Astrocyte of the hippocampus (primary cell): ENCODE measurements around the gene TSPAN31.
"Not testable (repeated sequence)": the region's sequence is repeated elsewhere in the genome, so short reads cannot be mapped to it uniquely, and the experiment has no call there.

Experiments
- DNase-seq: peaks from one replicate; pipeline ENCODE4 v3.0.0; 2011; ENCODE audit warnings: low read depth, low spot score

Gene TSPAN31

GRCh38 chr12:57744777-57745484 is at the start of gene TSPAN31:
TSS of gene TSPAN31 (plus strand) at chr12:57745039. CDS start at chr12:57745155, 116 bp downstream.
- DNase-seq: peak; percentile 98

DNA sequence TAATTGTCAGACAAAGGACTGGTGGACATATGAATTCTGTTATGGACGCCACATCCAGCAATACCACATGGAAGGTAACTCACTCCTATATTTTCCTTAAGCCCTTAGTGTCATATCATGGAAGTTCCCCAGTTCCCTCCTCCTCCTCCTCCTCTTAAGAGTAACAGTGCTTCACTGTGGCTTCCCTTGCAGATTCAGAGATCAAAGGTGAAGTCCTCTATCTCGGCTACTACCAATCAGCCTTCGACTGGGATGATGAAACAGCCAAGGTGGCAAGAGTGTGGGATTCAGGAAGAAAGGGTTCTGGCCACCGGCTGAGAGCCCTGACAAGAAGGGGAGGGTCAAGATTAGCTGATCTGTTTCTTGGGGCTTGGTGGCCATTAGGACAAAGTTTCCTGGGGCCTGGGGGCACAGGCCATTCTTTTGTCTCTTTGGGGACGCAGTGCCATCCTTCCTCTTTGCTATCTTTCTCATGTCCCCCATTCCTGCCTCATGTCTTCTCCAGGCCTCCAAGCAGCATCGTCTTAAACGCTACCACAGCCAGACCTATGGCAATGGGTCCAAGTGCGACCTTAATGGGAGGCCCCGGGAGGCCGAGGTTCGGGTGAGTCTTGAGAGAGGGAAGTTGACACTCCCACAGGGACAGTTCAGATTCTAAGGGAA is 48.9 kb upstream of the TSPAN31 start:
- no peak for DNase-seq

- no peak for DNase-seq
Measured at GRCh38 chr12:57697076-57697475, 47.8 kb upstream of the TSPAN31 start.

GRCh38 chr12:57698414-57698813 is 46.4 kb upstream of the TSPAN31 start:
- no peak for DNase-seq

GRCh38 chr12:57700317-57700716 is 44.5 kb upstream of the TSPAN31 start:
- DNase-seq: no peak

DNA sequence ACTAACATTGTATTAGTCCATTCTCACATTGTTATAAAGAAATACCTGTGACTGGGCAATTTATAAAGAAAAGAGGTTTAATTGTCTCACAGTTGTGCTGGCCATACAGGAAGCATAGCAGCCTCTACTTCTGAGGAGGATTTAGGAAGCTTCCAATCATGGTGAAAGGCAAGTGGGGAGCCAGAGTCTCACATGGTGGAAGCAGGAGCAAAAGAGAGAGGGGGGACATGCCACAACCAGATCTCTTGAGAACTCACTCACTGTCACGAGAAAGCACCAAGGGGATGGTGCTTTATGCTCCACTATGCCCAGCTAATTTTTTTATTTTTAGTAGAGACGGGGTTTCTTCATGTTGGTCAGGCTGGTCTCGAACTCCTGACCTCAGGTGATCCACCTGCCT is 37.6 kb upstream of the TSPAN31 start:
- DNase-seq: no peak

DNA sequence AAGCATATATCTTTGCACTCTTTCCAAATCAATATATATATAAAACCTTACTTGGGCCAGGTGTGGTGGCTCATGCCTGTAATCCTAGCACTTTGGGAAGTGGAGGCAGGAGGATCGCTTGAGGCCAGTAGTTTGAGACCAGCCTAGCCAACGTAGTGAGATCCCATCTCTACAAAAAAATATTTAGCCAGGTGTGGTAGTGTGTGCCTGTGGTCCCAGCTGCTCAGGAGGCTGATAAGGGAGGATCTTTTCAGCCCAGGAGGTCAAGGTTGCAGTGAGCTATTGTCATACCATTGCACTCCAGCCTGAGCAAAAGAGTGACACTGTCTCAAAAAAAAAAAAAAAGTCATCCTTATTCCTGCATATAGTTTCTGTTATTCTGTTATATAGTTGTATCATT is 36.5 kb upstream of the TSPAN31 start:
- DNase-seq: no peak

DNA sequence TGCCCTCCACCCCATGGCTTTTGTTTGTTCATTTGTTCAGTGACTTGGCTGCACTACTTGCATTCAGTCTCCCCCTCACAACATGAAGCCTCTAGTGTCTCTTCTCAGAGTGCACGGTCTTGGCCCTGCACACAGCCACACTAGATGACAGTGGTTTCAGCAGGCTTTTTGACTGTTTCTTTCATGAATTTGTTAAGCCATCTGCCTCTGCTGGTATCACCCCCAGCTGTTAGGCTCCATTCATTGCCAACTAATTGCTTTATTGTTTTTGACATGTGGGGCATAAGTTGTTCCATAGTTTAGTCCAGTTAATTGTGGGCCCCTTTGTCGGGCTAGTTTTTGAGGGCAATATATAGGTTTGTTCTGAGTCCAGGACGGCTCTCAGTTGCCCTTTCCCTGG is 32.1 kb upstream of the TSPAN31 start:
- DNase-seq: no peak

DNA sequence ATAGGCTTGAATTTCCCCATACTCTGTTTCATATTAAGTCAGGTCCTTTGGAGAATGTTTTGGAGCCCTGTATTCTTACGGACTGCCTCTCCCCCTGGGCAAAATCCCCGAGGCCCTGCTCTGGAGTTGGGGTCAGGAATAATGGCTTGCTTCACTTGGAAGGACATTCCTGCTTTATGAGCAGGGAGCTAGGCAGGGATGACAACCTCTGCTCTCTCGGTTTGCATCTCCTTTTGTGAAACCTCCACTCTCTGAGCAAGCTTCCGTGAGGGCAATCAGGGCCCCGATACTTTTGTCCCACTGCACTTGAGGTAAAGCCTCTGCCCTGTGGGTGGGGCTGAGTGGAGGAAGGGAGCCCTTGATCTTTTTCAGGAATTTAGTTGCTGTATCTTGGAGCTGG is 31.6 kb upstream of the TSPAN31 start:
- no peak for DNase-seq

GRCh38 chr12:57715036-57715748 is 29.6 kb upstream of the TSPAN31 start:
- DNase-seq: not testable (repeated sequence)

- no peak for DNase-seq
Measured at GRCh38 chr12:57715786-57716185, 29.1 kb upstream of the TSPAN31 start.

DNA sequence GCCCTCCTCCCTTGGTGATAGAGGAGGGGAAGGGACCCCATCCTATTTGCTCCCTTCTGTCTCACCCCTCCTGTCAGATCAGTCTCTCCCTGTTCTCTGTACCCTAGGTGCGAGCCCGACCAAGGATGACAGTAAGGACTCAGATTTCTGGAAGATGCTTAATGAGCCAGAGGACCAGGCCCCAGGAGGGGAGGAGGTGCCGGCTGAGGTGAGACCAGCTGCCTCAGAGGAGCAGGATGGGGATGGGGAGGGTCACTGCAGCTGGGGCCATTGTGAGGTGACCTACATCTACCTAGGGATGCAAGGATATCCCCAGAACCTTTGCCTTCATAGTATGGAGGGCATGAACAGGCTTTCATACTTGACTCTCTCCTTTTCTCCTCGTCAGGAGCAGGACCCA is 28.5 kb upstream of the TSPAN31 start:
- no peak for DNase-seq

DNA sequence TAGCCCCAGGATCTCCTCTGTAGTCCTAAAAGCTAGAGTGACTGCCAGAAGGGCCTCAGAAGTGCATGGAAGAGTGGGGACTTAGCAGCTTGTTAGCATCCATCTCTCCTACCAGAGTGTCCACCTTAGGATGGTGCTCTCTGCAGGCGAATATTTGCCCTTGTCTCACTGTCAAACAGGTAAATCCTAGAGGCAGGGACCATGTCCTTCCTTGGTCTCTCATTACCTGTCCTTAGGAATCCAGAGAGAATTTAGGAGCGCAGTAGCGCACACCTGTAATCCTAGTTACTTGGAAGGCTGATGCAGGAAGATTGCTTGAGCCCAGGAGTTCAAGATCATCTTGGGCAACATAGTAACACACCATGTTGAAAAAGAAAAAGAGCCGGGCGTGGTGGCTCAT is 27.7 kb upstream of the TSPAN31 start:
- no peak for DNase-seq

DNA sequence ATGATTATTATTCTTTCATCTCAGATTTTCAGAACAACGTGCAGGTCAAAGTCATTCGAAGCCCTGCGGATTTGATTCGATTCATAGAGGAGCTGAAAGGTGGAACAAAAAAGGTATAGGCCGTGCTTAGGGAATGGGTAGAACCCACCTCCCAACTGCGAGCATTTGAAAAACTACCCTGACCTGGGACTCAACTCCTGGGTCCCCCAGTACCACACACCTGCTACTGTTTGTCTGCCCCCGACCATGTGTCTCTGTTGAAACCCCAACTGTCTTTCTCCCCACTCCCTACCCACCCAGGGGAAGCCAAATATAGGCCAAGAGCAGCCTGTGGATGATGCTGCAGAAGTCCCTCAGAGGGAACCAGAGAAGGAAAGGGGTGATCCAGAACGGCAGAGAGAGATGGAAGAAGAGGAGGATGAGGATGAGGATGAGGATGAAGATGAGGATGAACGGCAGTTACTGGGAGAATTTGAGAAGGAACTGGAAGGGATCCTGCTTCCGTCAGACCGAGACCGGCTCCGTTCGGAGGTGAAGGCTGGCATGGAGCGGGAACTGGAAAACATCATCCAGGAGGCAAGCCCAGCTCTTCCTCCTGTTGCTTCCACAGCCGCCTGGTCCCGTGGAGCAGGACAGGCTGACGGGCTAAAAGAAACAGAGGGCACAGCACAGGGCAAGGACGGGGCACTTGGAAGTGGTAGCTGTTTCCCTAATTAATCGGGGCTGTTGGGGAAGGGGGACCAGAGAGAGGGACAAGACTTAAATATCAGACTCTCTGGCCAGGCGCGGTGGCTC is 26.8 kb upstream of the TSPAN31 start:
- DNase-seq: no peak

GRCh38 chr12:57718641-57719528 is 26.0 kb upstream of the TSPAN31 start:
- DNase-seq: no peak

GRCh38 chr12:57719777-57720605 is 24.8 kb upstream of the TSPAN31 start:
- DNase-seq: no peak

GRCh38 chr12:57720606-57721595 is 23.9 kb upstream of the TSPAN31 start:
- no peak for DNase-seq

- not testable (repeated sequence) for DNase-seq
Measured at GRCh38 chr12:57721846-57722608, 22.8 kb upstream of the TSPAN31 start.
